ENCODE measurements around the gene SEC62. TPM values are rescaled to one million over a fixed set of nuclear protein-coding genes. Genes with fewer than 3 reads are reported as not detected.

Gene SEC62
- total RNA-seq, 1 donor from 2014 or later: 37.3 TPM

Other genes with a start within 250 kb of the SEC62 start
- gene TERC, start 201.7 kb upstream of the SEC62 start, total RNA-seq: 86.8 and 454 TPM in 2 replicates
- gene ACTRT3, start 197.2 kb upstream of the SEC62 start, total RNA-seq: 2.8 and 3.1 TPM in 2 replicates
- 18.4 and 19.8 TPM in 2 replicates for gene MYNN, start 193.4 kb upstream of the SEC62 start, total RNA-seq
- not detected in 2 replicates for gene LRRIQ4, start 153.9 kb upstream of the SEC62 start, total RNA-seq
- 1.3 and 1.8 TPM in 2 replicates for gene LRRC34, start 153.9 kb upstream of the SEC62 start, total RNA-seq
- not detected in 2 replicates for gene LRRC31, start 96.9 kb upstream of the SEC62 start, total RNA-seq
- gene SAMD7, start 55.2 kb upstream of the SEC62 start, total RNA-seq: not detected in 2 replicates
- gene GPR160, start 71.2 kb downstream of the SEC62 start, total RNA-seq: 0.31 and 1.1 TPM in 2 replicates
- gene PHC3, start 214.9 kb downstream of the SEC62 start, total RNA-seq: 29.8 and 30.0 TPM in 2 replicates

Data from myocyte (in vitro differentiated cells).